A673 (cell line): Measurements from ENCODE around the gene TNFRSF18. TPM values are rescaled to one million over a fixed set of nuclear protein-coding genes. Genes with fewer than 3 reads are reported as not detected.

Source experiments
- BruUV-seq: library from RNA; stranded (reverse); fragments of 400-500 nt; replicated peaks from 2 replicates; lab custom pipeline; 2021; lab: Mats Ljungman, UMichigan
- CTCF ChIA-PET: fragments of 300-600 bp; sonication (Branson Sonifier 250); formaldehyde crosslinking; loops from one replicate; lab custom pipeline; 2022; ENCODE audit warnings: antibody characterized with exemption; lab: Charles Lee
- POLR2A ChIA-PET: fragments of 300-600 bp; sonication (Branson Sonifier 250); formaldehyde crosslinking; loops from one replicate; lab custom pipeline; 2022; ENCODE audit warnings: antibody characterized with exemption; ENCODE audit not compliant: low non-redundant PET; lab: Charles Lee
- DNase-seq: peaks from one replicate; pipeline ENCODE4 v3.0.0-alpha.2; 2015; ENCODE audit warnings: low spot score
- H3K27ac ChIP-seq: fragments of 200-600 bp; sonication (generic); 2 replicates; pipeline ENCODE4 v1.5.1; 2016; ENCODE audit warnings: mixed run types, low read depth, mild to moderate bottlenecking, mixed read lengths, antibody characterized with exemption, low read length; ENCODE audit not compliant: poor library complexity, severe bottlenecking
- H3K27me3 ChIP-seq: fragments of 200-600 bp; sonication (generic); replicated peaks from 2 replicates; pipeline ENCODE4 v1.6.1; 2017; ENCODE audit warnings: mixed run types, low read depth, mild to moderate bottlenecking, mixed read lengths, antibody characterized with exemption, low read length; ENCODE audit not compliant: insufficient read depth, poor library complexity
- H3K36me3 ChIP-seq: fragments of 200-600 bp; sonication (generic); 2 replicates; pipeline ENCODE4 v1.6.1; 2016; ENCODE audit warnings: mixed run types, mild to moderate bottlenecking, mixed read lengths, antibody characterized with exemption, low read length; ENCODE audit not compliant: insufficient read depth, poor library complexity, severe bottlenecking
- H3K4me1 ChIP-seq: fragments of 200-600 bp; sonication (generic); 2 replicates; pipeline ENCODE4 v1.6.1; 2017; ENCODE audit warnings: mixed run types, mild to moderate bottlenecking, mixed read lengths, antibody characterized with exemption, low read length; ENCODE audit not compliant: insufficient read depth, poor library complexity, severe bottlenecking
- H3K4me3 ChIP-seq: fragments of 200-600 bp; sonication (generic); 2 replicates; pipeline ENCODE4 v1.5.1; 2016; ENCODE audit warnings: low read depth, mixed run types, mild to moderate bottlenecking, mixed read lengths, low read length; ENCODE audit not compliant: poor library complexity, severe bottlenecking
- H3K9me3 ChIP-seq: fragments of 200-600 bp; sonication (generic); 2 replicates; pipeline ENCODE4 v1.6.1; 2016; ENCODE audit warnings: mixed run types, low read depth, mild to moderate bottlenecking, mixed read lengths, antibody characterized with exemption, low read length; ENCODE audit not compliant: poor library complexity, severe bottlenecking
- CTCF ChIP-seq: fragments of 300-800, 200-600 bp; sonication (generic); conservative IDR thresholded peaks from 2 replicates; pipeline ENCODE4 v1.5.1; 2017; ENCODE audit warnings: low read depth, mild to moderate bottlenecking, antibody characterized with exemption, low read length, moderate library complexity, mixed read lengths
- EZH2 ChIP-seq: fragments of 200-600 bp; sonication (generic); IDR thresholded peaks from 2 replicates; pipeline ENCODE4 v1.6.1; 2017; ENCODE audit warnings: borderline replicate concordance, low read depth, mild to moderate bottlenecking, mixed read lengths, antibody characterized with exemption, low read length; ENCODE audit not compliant: poor library complexity, severe bottlenecking
- intact Hi-C: fragments of 100-400 bp; cut with micrococcal nuclease; formaldehyde crosslinking; loops from one replicate; pipeline ENCODE4 v1.10.0; 2022; ENCODE audit not compliant: unreplicated experiment
- total RNA-seq: library from RNA; stranded (reverse); gene quantifications from 2 replicates; pipeline ENCODE4 v1.2.3, GENCODE V29; 2021

TNFRSF18 gene
- total RNA-seq, 1 experiment from 2014 or later: 0.77 TPM

DNA sequence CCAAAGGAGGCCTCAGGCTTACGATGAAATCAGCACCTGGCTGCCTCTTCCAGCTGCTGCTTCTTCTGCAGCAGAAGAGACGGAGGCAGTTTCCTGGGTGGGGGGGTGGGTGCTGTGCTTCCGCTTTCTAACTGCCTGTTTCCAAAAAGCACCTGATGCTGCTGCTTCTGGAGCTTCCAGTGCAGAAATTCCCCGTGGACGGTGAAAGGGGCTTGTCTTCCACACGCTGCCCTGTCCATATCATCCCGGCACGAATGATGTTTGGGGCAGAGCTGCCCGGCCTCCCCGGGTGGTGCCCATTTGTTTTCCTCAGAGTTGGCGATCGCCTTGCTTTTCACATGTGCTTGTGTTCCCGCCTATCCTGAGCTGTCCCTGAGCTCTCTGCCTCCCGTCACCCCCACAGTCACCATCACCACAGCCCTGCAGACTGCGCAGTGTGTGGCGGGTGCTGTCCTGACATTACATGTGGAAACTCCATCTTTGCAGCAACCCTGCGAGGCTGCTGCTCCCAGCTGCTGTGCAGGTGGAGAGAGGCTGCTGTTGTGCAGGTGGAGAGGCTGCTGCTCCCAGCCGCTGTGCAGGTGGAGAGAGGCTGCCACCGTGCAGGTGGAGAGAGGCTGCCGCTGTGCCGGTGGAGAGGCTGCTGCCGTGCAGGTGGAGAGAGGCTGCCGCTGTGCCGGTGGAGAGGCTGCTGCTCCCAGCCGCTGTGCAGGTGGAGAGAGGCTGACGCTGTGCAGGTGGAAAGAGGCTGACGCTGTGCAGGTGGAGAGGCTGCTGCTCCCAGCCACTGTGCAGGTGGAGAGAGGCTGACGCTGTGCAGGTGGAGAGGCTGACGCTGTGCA is 30.9 kb downstream of the TNFRSF18 start:
- TF ChIP-seq EZH2 (no peak), CTCF (no peak)
- Histone ChIP-seq H3K4me3 (no peak overlapping the region), H3K36me3 (no peaks in the 10 kb centered on the region), H3K27ac (no peak overlapping the region), H3K4me1 (peaks cover 16% of the 10 kb centered on the region), H3K27me3 (no peaks in the 10 kb centered on the region), H3K9me3 (no peaks in the 10 kb centered on the region)
- DNase-seq: no peak
- ChIA-PET CTCF (no interaction called here), POLR2A (no interaction called here)
- intact Hi-C loops: no loop called here
- BruUV-seq: no TSS peak

GRCh38 chr1:1173793-1174415 is 32.5 kb downstream of the TNFRSF18 start, which contains the start of gene TTLL10:
TTLL10 (plus strand) TSS chr1:1173880; CDS start chr1:1179216, 5,336 bp downstream.
- Histone ChIP-seq H3K4me3 (no peak within 1 kb of the TSS), H3K36me3 (no peaks in the 10 kb centered on the region), H3K4me1 (peaks cover 30% of the 10 kb centered on the region), H3K9me3 (no peaks in the 10 kb centered on the region), H3K27me3 (no peaks in the 10 kb centered on the region), H3K27ac (no peak within 1 kb of the TSS)
- BruUV-seq: no TSS peak
- TF ChIP-seq EZH2: no peak
- no peak for TF ChIP-seq CTCF
- intact Hi-C loops: loop anchor here (5.0 kb wide), 1 partner anchor 43 kb away; no protein-coding TSS in a partner anchor
- no peak for DNase-seq
- ChIA-PET CTCF (no interaction called here), POLR2A (no interaction called here)

- ChIA-PET CTCF (no interaction called here), POLR2A (no interaction called here)
- TF ChIP-seq CTCF (no peak), EZH2 (no peak)
- no peak overlapping the region for H3K27ac ChIP-seq
- no peaks in the 10 kb centered on the region for H3K9me3 ChIP-seq
- intact Hi-C loops: loop anchor here (5.0 kb wide), 1 partner anchor 44 kb away; no protein-coding TSS in a partner anchor
- DNase-seq: no peak
- H3K4me3 ChIP-seq: no peak overlapping the region
- H3K27me3 ChIP-seq: no peaks in the 10 kb centered on the region
- no TSS peak for BruUV-seq
- no peaks in the 10 kb centered on the region for H3K36me3 ChIP-seq
- H3K4me1 ChIP-seq: peaks cover 30% of the 10 kb centered on the region
Measured at GRCh38 chr1:1173061-1173792, 33.2 kb downstream of the TNFRSF18 start.
